HG02943 (cell line): ENCODE measurements around the gene ZIC4.
A peak's percentile ranks its signal among the peaks of the same experiment; 100 is the strongest.

Experiments used
- ATAC-seq: cut with Tn5 transposase; IDR thresholded peaks from one replicate; pipeline ENCODE4 v1.9.1; 2021; ENCODE audit warnings: mild to moderate bottlenecking, low read depth, moderate library complexity; ENCODE audit not compliant: unreplicated experiment

ZIC4 gene

DNA sequence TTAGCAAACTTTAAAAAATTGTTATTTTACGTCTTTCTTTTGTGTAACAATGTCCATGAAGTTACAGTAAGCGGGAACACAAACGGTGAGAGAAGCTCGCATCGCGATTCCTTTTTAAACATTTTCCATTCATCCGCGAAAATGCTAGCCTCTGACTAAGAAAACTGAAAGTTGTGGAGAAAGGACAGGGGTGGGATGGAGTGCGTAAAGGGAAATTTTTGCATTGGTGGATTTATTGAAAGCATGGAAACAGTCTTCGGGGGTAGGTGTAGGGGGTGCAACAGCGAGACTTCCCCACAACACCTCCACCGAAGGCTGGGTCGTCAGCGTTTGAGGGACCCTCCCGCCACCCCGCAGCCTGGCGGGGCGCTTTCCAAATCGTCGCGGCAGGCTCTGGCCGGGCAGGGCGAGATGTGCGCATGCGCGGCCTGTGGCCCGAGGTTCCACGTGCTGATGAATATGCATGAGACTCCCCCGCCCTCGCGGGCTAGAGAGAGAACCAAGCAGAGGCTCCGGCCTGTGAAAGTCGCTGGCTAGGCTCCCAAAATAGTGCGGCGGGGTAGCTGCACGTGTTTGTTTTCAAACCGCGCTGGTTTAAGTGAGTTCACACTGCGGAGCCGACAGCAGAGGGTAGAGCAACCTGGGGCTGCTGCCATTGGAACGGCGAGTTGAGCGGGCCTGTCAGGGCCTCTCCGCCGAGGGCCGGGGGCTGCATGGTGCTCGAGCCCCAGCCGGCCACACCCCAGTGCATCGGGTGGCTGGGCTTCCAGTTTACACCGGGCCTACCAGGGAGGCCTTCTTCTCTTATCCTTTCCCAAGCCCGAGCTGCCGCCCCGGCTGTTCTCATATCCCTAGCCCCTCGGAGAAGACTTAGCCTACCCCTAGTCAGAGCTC is 12.7 kb upstream of the ZIC4 start:
- no peak for ATAC-seq

DNA sequence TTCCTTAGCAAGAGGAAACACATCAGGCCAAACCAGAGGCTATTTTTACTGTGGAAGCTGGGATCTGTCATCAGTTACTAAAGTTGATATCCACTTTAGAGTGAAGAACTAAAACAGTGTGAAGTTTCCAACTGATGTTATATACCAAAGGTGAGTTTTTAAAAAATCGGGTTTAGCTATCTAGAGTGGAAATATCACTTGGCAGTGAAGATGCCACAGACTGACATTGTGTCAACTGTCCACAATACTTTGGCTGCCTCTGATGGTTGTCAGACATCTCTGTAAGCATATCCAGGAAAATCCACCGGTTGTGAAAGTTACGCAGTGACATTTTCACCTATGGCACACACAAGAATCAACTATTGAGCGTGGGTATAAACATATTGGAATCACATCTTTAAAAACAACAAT is 12.0 kb upstream of the ZIC4 start:
- no peak for ATAC-seq

DNA sequence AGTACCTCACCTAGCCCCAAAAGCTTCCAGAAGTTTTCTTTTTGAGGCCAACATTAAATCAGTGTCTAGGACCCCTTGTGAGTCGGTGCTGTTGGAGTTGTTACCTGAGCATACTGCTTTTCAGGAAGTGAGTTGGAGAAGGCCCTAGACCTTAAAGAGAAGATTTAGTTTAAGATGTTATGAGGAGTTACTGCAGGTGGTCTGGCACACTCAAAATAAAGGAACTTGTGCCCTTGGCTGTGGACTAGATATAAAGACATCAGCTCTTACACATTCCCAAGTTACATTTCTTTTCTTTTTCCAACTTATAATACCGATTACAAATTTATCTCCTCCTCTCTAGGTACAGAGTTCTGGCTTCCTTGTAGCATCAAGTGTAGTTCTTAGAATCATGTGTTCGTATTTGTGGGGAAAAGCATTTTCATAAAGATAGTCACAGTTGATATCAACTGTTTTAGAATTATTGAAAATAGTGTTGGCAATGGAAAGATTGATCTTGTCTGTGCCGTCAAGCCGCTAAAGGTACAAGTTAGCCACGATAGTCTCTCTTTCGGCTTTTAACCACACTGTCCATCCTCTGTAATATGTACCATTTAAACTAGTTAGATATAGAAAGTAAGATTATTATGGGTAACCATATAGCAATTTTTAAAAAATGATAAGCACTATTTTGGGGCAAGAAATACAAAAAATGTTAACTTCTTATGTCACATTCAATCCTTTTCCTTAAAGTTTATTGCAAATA is 11.4 kb upstream of the ZIC4 start:
- ATAC-seq, result no peak

DNA sequence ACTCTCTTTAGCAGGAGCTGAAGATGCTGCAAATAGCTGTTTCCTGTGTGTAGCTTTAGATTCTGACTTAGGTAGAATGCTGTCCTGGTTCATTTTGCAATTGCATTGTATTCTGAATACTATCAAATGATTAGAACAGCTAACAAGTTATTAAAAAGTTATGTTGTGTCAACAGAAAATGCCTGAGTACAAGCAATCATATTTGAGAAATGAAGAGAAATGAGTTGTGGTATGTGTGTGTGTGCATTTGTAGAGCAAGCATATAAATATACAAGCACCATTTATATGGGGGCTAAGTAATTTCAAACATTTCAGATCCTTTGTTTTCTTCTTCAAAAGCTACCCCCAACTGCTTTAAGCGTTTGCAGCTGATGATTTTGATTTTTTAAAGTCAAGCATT is 10.6 kb upstream of the ZIC4 start:
- ATAC-seq, result no peak

DNA sequence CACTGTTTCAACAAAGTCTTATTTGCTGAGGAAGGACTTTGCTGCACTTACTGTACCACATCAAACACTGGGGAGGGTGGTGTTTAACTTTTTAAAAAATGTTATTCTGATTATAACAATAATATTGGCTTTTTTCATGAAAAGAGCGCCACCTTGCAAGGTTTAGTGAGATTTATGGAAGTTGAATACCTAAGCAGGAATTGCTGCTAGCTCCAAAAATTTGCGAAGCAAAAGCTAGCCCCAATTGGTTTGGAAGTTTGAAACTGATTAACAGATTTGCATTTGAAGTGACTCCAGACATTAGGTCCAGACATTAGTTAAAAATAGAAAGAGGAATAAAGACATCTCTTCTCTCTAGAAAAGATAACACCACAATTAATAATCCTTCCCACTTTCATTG is 9.5 kb upstream of the ZIC4 start:
- ATAC-seq, result no peak

DNA sequence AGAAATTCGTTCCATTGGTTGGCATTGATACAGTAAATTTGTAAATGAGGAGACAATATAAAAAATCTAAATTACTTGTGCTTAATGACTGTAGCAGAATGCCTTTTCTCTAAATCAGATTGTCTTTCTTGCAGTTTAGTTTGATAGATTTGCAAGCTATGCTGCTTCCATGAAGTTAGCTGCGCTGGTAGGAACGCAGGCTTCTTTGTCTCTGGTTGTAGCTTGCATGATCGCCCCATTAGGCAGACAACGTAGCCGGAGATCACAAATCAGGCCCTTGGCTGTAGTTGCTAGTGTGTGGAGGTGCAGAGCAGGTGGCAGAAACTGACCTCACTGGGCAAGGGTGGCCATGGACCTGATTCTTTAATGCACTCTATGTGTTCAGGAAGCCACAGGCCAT is 8.9 kb upstream of the ZIC4 start:
- ATAC-seq, result no peak

DNA sequence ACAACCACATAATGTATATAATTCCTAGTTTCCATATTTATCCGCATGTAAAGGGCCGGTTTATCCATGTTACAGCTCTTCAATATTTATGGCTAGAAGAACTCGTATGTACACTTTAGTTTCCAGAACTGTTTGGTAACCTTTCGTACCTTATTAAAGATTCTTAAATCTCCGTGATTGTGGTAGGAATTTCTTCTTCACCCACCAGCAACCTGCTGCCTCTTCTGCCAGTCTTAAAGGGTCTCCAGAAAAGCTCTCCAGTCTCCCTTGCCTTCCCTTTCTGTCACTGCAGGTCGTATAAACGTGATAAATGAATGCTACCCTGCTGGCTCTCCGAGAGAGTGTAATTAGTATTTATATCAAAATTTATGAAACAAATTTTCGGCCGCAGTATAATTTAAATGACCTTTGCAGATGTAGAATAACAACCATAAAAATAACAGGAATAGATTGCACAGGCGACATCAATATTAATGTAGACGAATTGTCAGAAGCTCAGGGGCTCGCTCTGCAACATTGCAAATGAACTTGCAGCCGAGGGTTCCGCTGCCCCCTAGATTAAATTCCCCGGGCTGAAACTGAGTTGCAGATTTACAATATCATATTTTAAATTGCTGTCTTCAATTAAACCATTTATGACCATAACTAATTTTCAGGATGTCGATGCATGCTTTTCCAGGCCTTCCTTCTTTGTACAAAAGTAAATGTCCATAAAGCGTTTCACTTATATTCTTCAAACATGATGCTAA is 8.2 kb upstream of the ZIC4 start:
- no peak for ATAC-seq

DNA sequence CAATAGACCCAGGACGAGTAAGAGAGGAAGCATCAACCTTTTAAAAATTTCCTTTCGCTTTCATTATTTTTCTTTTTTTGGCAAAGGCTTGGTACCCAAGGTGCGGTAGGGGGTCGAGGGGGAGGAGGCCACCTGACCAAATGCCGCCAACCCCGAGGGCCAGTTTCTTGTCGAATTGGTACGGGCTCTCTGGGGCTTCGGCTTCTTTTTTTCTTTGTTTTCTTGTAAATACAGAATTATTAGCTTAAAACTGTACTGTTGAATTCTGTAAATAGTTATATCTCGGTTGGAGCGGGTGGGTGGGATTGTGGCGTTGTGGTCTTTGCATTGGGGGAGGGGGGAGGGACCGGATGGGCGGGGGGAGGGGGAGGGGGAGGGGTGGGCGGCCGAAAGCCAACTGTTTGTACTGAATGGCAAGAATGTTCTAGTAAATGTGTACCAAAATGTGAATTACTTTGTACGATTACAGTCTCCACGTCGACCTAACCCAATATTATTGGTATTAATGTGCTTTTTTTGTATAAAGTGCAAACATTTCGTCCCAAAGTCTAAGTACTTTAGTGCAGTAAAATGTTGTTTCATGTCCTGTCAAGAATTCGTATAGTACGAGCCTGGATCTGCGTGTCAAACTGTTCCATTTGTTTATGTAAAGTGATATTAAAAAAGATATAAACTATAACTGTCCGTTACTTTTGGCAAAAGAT is 7.5 kb upstream of the ZIC4 start:
- no peak for ATAC-seq

DNA sequence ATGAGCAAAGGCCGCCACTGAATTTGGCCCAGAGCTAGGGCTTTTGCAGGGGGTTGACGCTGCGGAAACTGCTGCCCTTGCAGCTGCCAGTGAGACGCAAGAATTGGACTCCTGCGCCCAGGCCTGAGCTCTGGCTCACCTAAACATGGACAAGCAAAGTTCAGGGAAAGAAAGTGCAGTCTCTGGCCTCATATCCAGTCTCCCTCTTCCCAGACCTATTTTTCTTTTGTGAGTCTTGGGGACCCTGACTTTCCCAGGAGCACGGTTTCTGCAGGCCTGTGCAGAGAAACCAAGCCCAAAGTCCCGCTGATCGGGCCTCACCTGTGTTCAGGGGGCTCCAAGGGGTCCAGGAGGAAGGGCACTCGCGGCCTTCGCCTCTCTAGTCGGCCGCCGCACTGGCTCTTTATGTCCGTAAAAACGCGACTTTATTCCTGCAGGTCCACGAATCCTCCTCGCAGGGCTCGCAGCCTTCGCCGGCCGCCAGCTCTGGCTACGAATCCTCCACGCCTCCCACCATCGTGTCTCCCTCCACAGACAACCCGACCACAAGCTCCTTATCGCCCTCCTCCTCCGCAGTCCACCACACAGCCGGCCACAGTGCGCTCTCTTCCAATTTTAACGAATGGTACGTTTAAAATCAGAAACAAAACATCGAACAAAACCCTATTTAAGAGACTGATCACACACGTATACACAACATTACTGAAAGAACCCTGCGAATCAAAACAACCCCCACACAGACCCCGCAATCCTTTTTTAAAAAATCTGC is 6.8 kb upstream of the ZIC4 start:
- ATAC-seq, result no peak

DNA sequence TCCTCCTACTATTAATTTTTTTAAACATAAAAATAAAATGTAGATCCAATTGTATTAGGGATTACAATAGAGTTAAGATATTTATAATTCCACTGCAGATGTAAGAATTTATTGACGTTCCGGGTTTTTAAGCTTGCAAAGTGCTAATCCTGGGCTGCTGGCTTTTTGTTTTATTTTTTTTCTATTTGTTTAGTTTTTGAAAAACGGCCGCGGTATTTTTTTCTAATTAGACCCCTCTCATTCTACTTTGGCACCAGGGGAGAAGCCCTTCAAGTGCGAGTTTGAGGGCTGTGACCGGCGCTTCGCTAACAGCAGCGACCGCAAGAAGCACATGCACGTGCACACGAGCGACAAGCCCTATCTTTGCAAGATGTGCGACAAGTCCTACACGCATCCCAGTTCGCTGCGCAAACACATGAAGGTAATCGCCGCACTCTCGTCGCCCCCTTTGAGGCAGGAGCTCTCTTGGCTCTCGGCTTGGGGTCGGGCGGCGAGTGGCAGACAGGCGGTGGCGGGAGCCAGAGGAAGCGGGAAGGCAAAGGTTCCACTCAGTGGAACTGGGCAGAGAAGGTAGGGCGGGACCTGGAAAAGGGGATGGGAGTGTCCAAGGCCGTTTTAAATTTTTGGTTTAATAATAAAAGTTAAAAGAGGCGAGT is 6.0 kb upstream of the ZIC4 start:
- ATAC-seq, result no peak

DNA sequence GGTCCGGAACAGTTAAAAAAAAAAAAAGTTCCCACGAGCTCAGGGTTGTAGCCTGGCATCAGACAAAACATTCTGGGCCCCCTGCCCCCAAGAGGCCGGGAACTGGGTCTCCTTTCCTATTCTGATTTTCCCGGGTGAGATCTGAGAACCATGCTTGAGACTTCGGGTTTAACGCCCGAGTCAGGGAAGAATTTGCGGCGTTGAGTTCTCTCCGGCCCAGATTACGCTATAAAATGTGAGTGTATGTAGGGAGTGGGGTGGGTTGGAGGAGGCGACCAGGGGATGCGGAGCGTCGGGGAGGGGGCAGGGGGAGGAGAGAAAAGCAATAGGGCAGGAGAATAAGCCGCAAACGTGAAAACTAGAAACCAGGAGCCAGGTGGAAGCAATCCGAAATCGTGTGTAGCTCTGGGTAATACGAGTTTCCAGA is 5.5 kb upstream of the ZIC4 start:
- no peak for ATAC-seq

DNA sequence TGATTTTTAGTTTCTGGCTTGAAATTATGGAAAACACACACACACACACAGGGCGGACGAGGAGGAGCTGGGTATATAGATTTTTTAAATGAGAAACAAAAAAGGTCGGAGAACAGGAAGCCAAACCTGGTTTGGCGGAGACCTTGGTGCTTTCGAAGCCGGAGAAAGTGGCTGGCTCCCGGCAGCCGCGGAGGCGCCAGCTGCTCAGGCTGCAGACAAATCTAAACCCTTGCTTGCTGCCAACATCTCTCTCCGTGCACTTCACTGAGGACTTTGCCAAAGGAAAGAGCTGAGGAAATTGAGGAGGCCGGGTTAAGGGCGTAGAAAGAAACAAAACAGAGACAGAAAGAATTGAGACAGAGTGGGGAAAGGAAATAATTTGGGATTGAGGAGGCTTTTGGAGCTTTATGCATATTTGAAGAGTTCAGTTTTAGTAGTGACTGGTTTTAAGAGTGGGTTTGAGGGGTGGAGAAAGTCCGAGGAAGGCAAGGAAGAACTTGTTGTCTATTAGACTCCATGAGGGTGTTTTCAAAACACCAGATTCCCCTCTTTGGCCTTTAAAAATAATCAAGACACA is 5.0 kb upstream of the ZIC4 start:
- no peak for ATAC-seq

DNA sequence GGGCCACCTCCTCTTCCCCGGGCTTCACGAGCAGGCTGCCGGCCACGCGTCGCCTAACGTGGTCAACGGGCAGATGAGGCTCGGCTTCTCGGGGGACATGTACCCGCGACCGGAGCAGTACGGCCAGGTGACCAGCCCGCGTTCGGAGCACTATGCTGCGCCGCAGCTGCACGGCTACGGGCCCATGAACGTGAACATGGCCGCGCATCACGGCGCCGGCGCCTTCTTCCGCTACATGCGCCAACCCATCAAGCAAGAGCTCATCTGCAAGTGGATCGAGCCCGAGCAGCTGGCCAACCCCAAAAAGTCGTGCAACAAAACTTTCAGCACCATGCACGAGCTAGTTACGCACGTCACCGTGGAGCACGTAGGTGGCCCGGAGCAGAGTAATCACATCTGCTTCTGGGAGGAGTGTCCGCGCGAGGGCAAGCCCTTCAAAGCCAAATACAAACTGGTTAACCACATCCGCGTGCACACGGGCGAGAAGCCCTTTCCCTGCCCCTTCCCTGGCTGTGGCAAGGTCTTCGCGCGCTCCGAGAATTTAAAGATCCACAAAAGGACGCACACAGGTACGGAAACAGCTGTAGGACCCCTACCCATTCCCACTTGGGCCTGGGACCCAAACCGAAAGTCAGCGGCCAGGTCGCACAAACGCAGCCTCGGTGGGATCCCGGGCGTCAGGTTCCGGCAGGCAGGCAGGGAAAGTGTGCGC is 4.3 kb upstream of the ZIC4 start:
- peak; percentile 58 for ATAC-seq

DNA sequence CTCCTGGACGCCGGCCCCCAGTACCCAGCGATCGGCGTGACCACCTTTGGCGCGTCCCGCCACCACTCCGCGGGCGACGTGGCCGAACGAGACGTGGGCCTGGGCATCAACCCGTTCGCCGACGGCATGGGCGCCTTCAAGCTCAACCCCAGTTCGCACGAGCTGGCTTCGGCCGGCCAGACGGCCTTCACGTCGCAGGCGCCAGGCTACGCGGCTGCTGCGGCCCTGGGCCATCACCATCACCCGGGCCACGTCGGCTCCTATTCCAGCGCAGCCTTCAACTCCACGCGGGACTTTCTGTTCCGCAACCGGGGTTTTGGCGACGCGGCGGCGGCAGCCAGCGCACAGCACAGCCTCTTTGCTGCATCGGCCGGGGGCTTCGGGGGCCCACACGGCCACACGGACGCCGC is 3.8 kb upstream of the ZIC4 start:
- no peak for ATAC-seq

DNA sequence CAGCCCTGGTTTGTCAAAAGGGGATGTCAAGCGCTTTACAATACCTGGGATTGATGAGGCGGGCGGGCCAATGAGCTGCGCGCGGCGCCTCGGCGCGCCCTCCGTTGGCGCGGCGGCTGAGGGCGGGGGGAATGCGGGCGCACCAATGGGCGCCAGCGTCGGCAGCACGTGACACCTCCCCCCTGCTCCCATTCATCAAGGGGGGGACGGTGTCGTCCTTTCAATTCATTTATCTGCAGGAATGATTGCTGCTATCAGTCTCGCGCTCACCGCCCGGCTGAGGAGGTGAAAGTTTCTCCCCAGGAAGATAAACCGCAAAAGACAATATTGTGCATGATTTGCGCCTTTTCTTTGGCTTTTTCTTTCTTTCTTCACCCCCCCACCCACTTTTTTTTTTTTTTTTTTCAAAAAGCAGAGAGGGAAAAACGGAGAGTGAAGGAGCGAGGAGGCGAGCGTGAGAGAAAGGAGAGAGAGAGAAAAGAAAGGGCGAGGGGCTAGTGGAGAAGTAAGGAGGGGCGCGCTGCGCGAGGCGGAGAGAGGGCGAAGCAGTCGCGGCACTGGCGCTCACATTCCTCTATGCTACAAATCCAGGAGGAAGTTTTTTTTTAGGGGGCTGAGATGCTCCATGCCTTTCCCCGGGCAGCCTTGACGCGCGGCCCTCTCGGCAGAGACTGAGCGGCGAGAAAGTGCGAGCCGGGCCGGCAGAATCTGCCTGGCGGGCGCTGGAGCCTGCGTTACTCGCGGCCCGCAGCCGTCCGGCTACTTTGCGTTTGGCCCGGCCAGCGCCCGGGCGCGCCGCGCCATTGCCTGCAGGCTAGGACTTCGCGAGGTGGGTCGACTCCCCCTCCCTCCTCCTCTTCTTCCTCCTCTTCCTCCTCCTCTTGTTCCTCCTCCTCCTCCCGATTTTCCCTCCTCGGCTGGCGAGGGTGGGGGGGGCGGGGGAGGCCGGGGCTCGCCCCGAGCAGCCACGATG is 3.1 kb upstream of the ZIC4 start, which contains the start of gene ZIC1:
Gene ZIC1, plus strand, starts transcription at position 223 of the 973 bp plus-strand sequence. Its CDS starts 748 bp downstream, at position 971.
- ATAC-seq, result no peak

DNA sequence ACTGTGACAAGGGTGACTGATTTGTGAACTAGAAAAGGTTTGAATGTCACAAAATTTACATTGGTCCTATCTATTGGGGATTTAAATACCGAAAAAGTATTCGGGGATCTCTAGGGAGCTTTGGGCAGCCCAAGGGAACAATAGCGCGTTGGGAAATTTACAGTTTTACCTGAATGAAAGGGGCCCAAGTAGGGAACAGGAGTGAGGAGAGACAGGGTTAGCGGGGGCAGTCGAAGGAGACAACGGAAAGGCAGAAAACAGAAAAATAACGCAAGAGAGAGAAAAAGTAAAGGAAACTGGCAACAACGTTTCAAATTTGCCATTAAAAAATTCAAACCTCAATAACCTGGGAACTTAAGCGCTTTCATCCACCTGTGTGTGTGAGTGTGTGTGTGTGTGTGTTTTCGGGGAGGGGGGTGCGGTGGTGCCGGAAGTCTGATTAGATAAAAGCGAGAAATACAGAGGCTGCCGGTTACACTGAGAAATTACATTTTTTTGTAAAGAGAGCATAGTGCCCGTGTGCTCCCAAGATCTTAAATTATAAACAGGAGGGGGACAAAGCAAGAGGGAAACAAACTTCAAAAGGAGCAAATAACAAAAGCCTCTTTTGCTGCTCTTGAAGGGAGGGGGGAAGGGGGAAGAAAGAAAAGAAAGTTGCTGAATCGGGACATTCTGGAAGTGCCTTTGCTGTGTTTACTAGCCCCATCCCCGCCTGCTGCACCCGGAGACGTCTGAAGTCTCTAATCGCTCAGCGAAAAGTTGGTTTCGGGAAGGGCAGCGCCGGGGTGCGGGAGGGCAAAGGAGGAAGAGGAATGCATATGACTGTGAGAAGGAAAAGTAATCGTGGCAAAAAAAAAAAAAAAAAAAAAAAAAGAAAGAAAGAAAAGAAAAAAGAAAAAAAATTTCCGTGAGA is 2.1 kb upstream of the ZIC4 start:
- ATAC-seq, result no peak
